Left lung (tissue), 10 donors: ENCODE measurements around the gene PARN. TPM values are rescaled to one million over a fixed set of nuclear protein-coding genes. Genes with fewer than 3 reads are reported as not detected.
A peak's percentile ranks its signal among the peaks of the same experiment; 100 is the strongest.

Experiments
- ATAC-seq: fragments of 200-7000 bp; cut with Tn5 transposase; one replicate; pipeline ENCODE4 v1.9.1; 2020; ENCODE audit warnings: moderate library complexity
- DNase-seq, 4 donors: peaks; one replicate each; pipeline ENCODE4 v3.0.0-alpha.2; 2013 to 2020
- H3K27ac ChIP-seq, 2 donors: fragments of 200-600 bp; sonication (generic) in 1 of 2; one replicate each; pipeline versions ENCODE4 v1.5.0 to v1.8.0; 2020 to 2021
- H3K27me3 ChIP-seq, 2 donors: fragments of 200-600 bp; sonication (generic) in 1 of 2; one replicate each; pipeline versions ENCODE4 v1.5.0 to v1.8.0; 2020 to 2021
- H3K36me3 ChIP-seq, 2 donors: fragments of 200-600 bp; sonication (generic) in 1 of 2; one replicate each; pipeline versions ENCODE4 v1.5.0 to v1.8.0; 2020 to 2021
- H3K4me1 ChIP-seq, 2 donors: fragments of 200-600 bp; one replicate each; pipeline ENCODE4 v1.8.0; 2021
- H3K4me3 ChIP-seq, 2 donors: fragments of 200-600 bp; sonication (generic) in 1 of 2; one replicate each; pipeline versions ENCODE4 v1.5.0 to v1.8.0; 2020 to 2021; ENCODE audit warnings: mild to moderate bottlenecking in 1 of 2
- H3K9me3 ChIP-seq, 2 donors: fragments of 200-600 bp; sonication (generic) in 1 of 2; one replicate each; pipeline versions ENCODE4 v1.5.0 to v1.8.0; 2020 to 2021
- intact Hi-C, 2 donors: fragments of 100-400 bp; cut with DNase I; formaldehyde crosslinking; loops; one replicate each; pipeline versions ENCODE4 v1.11.2 to v1.14.2; 2022
- polyA plus RNA-seq, 6 donors: library from polyadenylated mRNA; unstranded; fragments of 120-200 nt; gene quantifications; one replicate each; pipeline ENCODE4 v1.2.1, GENCODE V29; 2013; ENCODE audit not compliant: insufficient read length in 6 of 6
- total RNA-seq, 2 donors: library from RNA; stranded (reverse); fragmentation: NEBNext Ultra II Directional; extraction: Animal tissue kit (Norgen Biotek cat#: 25700); gene quantifications; one replicate each; pipeline ENCODE4 v1.2.1, GENCODE V29; 2021
- TF ChIP-seq, protein P1 (sequence below), 2 donors: fragments of 200-600 bp; sonication (generic) in 1 of 2; IDR thresholded peaks; one replicate each; pipeline versions ENCODE4 v1.5.0 to v1.8.0; 2021; ENCODE audit warnings: antibody characterized with exemption in 2 of 2
- donor health status: DM: no; HTN: yes; CAD: no.
- donor health status: DM: no; HTN: no; CAD: no.

Gene PARN
- total and polyA plus RNA-seq, 8 donors = 26.9 to 37.9 (median 27.7) TPM

GRCh38 chr16:14608604-14609003 lies 21.5 kb downstream of the PARN start:
- DNase-seq (no peak), ATAC-seq (no peak)
- no peak overlapping the region for H3K4me3 ChIP-seq
- TF ChIP-seq, protein P1, sequence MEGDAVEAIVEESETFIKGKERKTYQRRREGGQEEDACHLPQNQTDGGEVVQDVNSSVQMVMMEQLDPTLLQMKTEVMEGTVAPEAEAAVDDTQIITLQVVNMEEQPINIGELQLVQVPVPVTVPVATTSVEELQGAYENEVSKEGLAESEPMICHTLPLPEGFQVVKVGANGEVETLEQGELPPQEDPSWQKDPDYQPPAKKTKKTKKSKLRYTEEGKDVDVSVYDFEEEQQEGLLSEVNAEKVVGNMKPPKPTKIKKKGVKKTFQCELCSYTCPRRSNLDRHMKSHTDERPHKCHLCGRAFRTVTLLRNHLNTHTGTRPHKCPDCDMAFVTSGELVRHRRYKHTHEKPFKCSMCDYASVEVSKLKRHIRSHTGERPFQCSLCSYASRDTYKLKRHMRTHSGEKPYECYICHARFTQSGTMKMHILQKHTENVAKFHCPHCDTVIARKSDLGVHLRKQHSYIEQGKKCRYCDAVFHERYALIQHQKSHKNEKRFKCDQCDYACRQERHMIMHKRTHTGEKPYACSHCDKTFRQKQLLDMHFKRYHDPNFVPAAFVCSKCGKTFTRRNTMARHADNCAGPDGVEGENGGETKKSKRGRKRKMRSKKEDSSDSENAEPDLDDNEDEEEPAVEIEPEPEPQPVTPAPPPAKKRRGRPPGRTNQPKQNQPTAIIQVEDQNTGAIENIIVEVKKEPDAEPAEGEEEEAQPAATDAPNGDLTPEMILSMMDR (IDR thresholded peaks at IDR 0.05) = no peak
- no peak overlapping the region for H3K27ac ChIP-seq
- no peaks in the 10 kb centered on the region for H3K27me3 ChIP-seq
- peaks cover 0 to 89% of the 10 kb centered on the region in 2 donors for H3K36me3 ChIP-seq
- intact Hi-C loops = no loop called here
- H3K4me1 ChIP-seq = no peaks in the 10 kb centered on the region
- H3K9me3 ChIP-seq = no peaks in the 10 kb centered on the region

DNA sequence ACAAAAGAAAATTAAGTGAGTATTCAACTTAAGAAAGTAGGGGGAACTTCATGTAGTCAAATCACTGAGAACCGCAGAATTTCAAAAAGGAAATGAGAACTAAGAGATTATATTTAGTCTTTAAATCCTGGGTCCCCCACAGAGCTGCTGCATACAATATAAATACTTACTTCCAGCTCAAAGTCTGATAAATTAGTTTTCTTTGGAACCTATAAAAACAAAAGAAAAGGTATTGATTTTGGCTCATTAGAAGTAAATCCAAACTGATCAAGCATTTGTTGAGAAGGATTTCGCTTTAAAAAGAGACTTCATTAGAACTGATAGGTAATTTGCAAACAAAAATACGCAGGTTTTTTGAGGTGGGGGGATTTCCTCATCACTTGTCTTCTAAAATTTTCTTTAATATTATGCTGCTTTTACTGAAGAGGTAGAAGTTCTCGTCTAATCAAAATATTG lies 21.9 kb downstream of the PARN start:
- no peak overlapping the region for H3K4me3 ChIP-seq
- no peaks in the 10 kb centered on the region for H3K4me1 ChIP-seq
- H3K27me3 ChIP-seq = no peaks in the 10 kb centered on the region
- intact Hi-C loops = no loop called here
- no peak overlapping the region for H3K27ac ChIP-seq
- no peak for DNase-seq
- no peaks in the 10 kb centered on the region for H3K9me3 ChIP-seq
- no peak for ATAC-seq
- H3K36me3 ChIP-seq = peaks cover 0 to 91% of the 10 kb centered on the region in 2 donors
- TF ChIP-seq, protein P1 (IDR thresholded peaks at IDR 0.05) = no peak

DNA sequence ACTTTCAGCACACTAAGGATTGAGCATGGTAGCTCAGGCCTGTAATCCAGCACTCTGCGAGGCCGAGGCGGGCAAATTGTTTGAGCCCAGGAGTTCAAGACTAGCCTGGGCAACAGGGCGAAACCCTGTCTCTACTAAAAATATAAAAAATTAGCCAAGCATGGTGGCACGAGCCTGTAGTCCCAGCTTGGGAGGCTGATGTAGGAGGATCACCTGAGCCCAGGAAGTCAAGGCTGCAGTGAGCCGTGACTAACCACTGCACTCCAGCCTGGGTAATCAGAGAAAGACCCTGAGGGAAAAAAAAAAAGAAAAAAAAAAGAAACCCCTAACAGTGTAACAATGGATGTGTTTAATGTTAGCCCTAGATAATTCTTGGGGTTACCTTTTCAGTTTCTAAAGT lies 24.0 kb downstream of the PARN start:
- ATAC-seq = no peak
- H3K27me3 ChIP-seq = no peaks in the 10 kb centered on the region
- no peak for DNase-seq
- no peaks in the 10 kb centered on the region for H3K4me1 ChIP-seq
- H3K27ac ChIP-seq = no peak overlapping the region
- H3K9me3 ChIP-seq = no peaks in the 10 kb centered on the region
- peaks cover 0 to 99% of the 10 kb centered on the region in 2 donors for H3K36me3 ChIP-seq
- TF ChIP-seq, protein P1 (IDR thresholded peaks at IDR 0.05) = no peak
- intact Hi-C loops = no loop called here
- H3K4me3 ChIP-seq = no peak overlapping the region

GRCh38 chr16:14602443-14602963 lies 27.6 kb downstream of the PARN start:
- TF ChIP-seq, protein P1 (IDR thresholded peaks at IDR 0.05) = no peak
- Histone ChIP-seq H3K36me3 (peaks cover 0 to 99% of the 10 kb centered on the region in 2 donors), H3K27ac (no peak overlapping the region), H3K4me3 (no peak overlapping the region), H3K9me3 (no peaks in the 10 kb centered on the region), H3K4me1 (no peaks in the 10 kb centered on the region), H3K27me3 (no peaks in the 10 kb centered on the region)
- intact Hi-C loops = no loop called here
- no peak for ATAC-seq
- no peak for DNase-seq

DNA sequence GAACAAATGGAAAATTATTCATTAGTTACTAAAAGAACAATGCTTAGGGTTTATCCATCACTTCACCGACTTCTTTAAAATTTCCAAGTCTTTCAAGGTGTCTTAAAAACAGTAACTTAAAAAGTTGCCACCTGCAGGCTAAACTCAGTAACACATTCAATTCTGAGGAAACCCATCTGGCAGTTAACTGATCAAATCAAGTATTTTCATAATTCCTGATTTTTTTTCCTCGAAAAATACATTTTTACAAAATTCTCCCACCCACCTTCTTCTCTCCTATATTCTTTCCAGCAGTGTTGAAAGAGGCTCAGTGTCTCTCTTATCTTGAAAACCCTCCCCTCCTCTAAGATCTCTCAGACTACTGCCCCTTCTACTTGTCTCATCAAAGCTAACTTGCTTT lies 29.9 kb downstream of the PARN start:
- Histone ChIP-seq H3K27me3 (no peaks in the 10 kb centered on the region), H3K4me3 (no peak overlapping the region), H3K36me3 (peaks cover 0 to 97% of the 10 kb centered on the region in 2 donors), H3K4me1 (no peaks in the 10 kb centered on the region), H3K27ac (no peak overlapping the region), H3K9me3 (no peaks in the 10 kb centered on the region)
- TF ChIP-seq, protein P1 (IDR thresholded peaks at IDR 0.05) = peak in 1 of 2 donors; percentile 30
- intact Hi-C loops = no loop called here
- DNase-seq = no peak
- peak; percentile 44 for ATAC-seq
